Measurements from ENCODE around the gene PAFAH1B1. TPM values are rescaled to one million over a fixed set of nuclear protein-coding genes. Genes with fewer than 3 reads are reported as not detected.

PAFAH1B1 gene
- polyA plus RNA-seq, 2 of the 4 experiments (the other 2 are of a cell fraction), result 122 to 197 TPM

DNA sequence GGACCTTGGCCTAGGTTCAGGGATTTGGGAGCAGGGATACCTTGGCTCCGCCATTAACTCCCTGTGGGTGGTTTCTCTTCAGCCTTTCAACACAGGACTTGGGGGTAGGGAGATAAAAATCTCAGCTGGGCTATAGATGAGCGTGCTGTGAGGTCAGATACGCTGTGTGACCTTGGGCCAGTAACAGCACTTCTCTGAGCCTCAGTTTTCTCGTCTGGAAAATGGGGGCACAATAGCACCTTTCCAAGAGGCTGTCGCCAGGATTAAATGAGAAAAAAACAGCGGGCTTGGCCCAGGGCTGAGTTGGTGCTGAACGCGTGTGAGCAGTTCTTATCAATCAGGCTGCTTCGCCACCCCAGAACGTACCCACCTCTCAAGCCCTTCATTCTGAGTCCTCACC is 138.4 kb downstream of the PAFAH1B1 start:
- ATAC-seq (no peak), FAIRE-seq (no peak), DNase-seq (ENCODE audit: low read depth in 1 of 2, low spot score in 1 of 2) (no peak)
- ChIA-PET CTCF (interaction anchor here (1.1 kb wide), 1 partner anchor 57 kb away, joined by 3 read pairs; no protein-coding TSS in a partner anchor), POLR2A (no interaction called here)
- no peaks in the 10 kb centered on the region for H3K9me3 ChIP-seq
- no peak for TF ChIP-seq JUNB (IDR thresholded peaks at IDR 0.05)
- no peak for TF ChIP-seq ESRRA (IDR thresholded peaks at IDR 0.05; ENCODE audit: borderline replicate concordance, low read length)
- no peak for TF ChIP-seq FOSB (CRISPR knock-in tag; IDR thresholded peaks at IDR 0.05)
- TF ChIP-seq, protein P1, sequence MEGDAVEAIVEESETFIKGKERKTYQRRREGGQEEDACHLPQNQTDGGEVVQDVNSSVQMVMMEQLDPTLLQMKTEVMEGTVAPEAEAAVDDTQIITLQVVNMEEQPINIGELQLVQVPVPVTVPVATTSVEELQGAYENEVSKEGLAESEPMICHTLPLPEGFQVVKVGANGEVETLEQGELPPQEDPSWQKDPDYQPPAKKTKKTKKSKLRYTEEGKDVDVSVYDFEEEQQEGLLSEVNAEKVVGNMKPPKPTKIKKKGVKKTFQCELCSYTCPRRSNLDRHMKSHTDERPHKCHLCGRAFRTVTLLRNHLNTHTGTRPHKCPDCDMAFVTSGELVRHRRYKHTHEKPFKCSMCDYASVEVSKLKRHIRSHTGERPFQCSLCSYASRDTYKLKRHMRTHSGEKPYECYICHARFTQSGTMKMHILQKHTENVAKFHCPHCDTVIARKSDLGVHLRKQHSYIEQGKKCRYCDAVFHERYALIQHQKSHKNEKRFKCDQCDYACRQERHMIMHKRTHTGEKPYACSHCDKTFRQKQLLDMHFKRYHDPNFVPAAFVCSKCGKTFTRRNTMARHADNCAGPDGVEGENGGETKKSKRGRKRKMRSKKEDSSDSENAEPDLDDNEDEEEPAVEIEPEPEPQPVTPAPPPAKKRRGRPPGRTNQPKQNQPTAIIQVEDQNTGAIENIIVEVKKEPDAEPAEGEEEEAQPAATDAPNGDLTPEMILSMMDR (IDR thresholded peaks at IDR 0.05), result no peak
- TF ChIP-seq HOXB13 (CRISPR knock-in tag; IDR thresholded peaks at IDR 0.05; ENCODE audit: low read depth), result no peak
- no peak for TF ChIP-seq ZFP36 (IDR thresholded peaks at IDR 0.05; ENCODE audit: borderline replicate concordance, partially characterized antibody)
- TF ChIP-seq KDM5A (IDR thresholded peaks at IDR 0.05), result no peak
- TF ChIP-seq, protein P2, sequence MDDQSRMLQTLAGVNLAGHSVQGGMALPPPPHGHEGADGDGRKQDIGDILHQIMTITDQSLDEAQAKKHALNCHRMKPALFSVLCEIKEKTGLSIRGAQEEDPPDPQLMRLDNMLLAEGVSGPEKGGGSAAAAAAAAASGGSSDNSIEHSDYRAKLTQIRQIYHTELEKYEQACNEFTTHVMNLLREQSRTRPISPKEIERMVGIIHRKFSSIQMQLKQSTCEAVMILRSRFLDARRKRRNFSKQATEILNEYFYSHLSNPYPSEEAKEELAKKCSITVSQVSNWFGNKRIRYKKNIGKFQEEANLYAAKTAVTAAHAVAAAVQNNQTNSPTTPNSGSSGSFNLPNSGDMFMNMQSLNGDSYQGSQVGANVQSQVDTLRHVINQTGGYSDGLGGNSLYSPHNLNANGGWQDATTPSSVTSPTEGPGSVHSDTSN (IDR thresholded peaks at IDR 0.05), result no peak
- TF ChIP-seq ZC3H11A (IDR thresholded peaks at IDR 0.05), result no peak
- no peak for TF ChIP-seq POLR2A (IDR thresholded peaks at IDR 0.05; ENCODE audit: low read length)
- TF ChIP-seq GATA3 (IDR thresholded peaks at IDR 0.05; ENCODE audit: borderline replicate concordance), result no peak
- no peak for TF ChIP-seq POLR2AphosphoS2 (conservative IDR thresholded peaks at IDR 0.05; ENCODE audit: low read length)
- TF ChIP-seq CBX2 (IDR thresholded peaks at IDR 0.05; ENCODE audit: borderline replicate concordance, low read depth), result no peak
- H3K4me2 ChIP-seq, result no peak overlapping the region
- H3K4me3 ChIP-seq, result no peak overlapping the region
- H3K4me1 ChIP-seq, result no peaks in the 10 kb centered on the region
- H3K27ac ChIP-seq, result no peak overlapping the region
- 69% methylated on average over 10 of the region's 10 CpGs for WGBS (ENCODE audit: missing lambda C conversion rate)

DNA sequence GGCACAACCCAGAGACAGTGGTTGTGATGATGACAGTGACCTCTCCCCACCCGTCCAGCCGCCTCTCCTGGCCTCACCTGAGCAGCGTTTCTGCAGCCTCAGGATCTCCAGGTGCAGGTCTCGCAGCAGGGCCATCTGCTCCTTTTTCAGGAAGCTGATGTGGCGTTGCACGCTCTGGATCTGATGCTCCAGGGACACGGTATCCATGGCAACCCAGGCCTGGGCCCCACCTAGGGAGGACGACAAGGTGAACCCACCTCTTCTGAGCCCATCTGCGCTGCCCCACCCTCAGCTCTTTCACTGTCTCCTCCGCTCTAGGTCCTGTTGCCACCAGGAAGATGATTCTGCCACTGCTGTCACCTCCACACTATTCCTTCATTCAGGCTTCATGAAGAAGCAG is 141.5 kb downstream of the PAFAH1B1 start:
- ATAC-seq (no peak), DNase-seq (ENCODE audit: low read depth in 1 of 2, low spot score in 1 of 2) (no peak), FAIRE-seq (no peak)
- Histone ChIP-seq H3K9me3 (no peaks in the 10 kb centered on the region), H3K4me2 (no peak overlapping the region), H3K4me3 (no peak overlapping the region), H3K27ac (no peak overlapping the region), H3K4me1 (no peaks in the 10 kb centered on the region)
- CTCF ChIA-PET, result interaction anchor here (0.6 to 1.9 kb wide), 3 partner anchors 11 to 457 kb away, joined by 3 to 6 read pairs (median 4); no protein-coding TSS in a partner anchor
- TF ChIP-seq KDM5A (IDR thresholded peaks at IDR 0.05) (no peak), POLR2AphosphoS2 (conservative IDR thresholded peaks at IDR 0.05; ENCODE audit: low read length) (no peak), ZNF302 (CRISPR knock-in tag; IDR thresholded peaks at IDR 0.05) (no peak), SMC3 (IDR thresholded peaks at IDR 0.05) (no peak), HEYL (CRISPR knock-in tag; IDR thresholded peaks at IDR 0.05) (no peak), KDM1A (IDR thresholded peaks at IDR 0.05; ENCODE audit: low read depth) (no peak), MAFK (IDR thresholded peaks at IDR 0.05; ENCODE audit: partially characterized antibody) (no peak), HOXB5 (CRISPR knock-in tag; IDR thresholded peaks at IDR 0.05) (no peak), RFX5 (IDR thresholded peaks at IDR 0.05) (no peak), RNF2 (IDR thresholded peaks at IDR 0.05; ENCODE audit: borderline replicate concordance, low read depth) (no peak), NPAS2 (CRISPR knock-in tag; IDR thresholded peaks at IDR 0.05; ENCODE audit: borderline replicate concordance) (no peak), POLR2A (IDR thresholded peaks at IDR 0.05; ENCODE audit: low read length) (no peak)
- TF ChIP-seq, protein P3, sequence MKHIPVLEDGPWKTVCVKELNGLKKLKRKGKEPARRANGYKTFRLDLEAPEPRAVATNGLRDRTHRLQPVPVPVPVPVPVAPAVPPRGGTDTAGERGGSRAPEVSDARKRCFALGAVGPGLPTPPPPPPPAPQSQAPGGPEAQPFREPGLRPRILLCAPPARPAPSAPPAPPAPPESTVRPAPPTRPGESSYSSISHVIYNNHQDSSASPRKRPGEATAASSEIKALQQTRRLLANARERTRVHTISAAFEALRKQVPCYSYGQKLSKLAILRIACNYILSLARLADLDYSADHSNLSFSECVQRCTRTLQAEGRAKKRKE (CRISPR knock-in tag; IDR thresholded peaks at IDR 0.05; ENCODE audit: low read depth), result no peak
- 52% methylated on average over 10 of the region's 10 CpGs for WGBS (ENCODE audit: missing lambda C conversion rate)
- POLR2A ChIA-PET, result no interaction called here

Small RNA genes lying within 50 kb of the gene (small RNA-seq; reads per million reads assigned to genes)
- 0 to 2.3 (median 0.13) reads per million in 6 experiments for gene MIR6776
- gene RN7SL608P, result 0 reads per million in 6 experiments

Other genes starting within 250 kb of the PAFAH1B1 start
- 4.5 and 5.7 TPM in 2 replicates for gene MNT, start 192.6 kb upstream of the PAFAH1B1 start, polyA plus RNA-seq (2011; rRNA removed)
- gene MNT, start 192.6 kb upstream of the PAFAH1B1 start, polyA plus RNA-seq (2017; fragmentation: RNase III; extraction: RNeasy Plus Mini Kit Qiagen cat#74134 plus additional on column Dnase treatment), result 22.7 to 30.8 TPM (median 25.9 TPM) in 3 replicates
- 58.0 and 58.4 TPM in 2 replicates for gene METTL16, start 81.8 kb upstream of the PAFAH1B1 start, polyA plus RNA-seq (2011; rRNA removed)
- 26.4 to 28.3 TPM (median 26.5 TPM) in 3 replicates for gene METTL16, start 81.8 kb upstream of the PAFAH1B1 start, polyA plus RNA-seq (2017; fragmentation: RNase III; extraction: RNeasy Plus Mini Kit Qiagen cat#74134 plus additional on column Dnase treatment)
- 23.5 and 23.6 TPM in 2 replicates for gene CLUH, start 118.1 kb downstream of the PAFAH1B1 start, polyA plus RNA-seq (2011; rRNA removed)
- 87.8 to 98.8 TPM (median 93.1 TPM) in 3 replicates for gene CLUH, start 118.1 kb downstream of the PAFAH1B1 start, polyA plus RNA-seq (2017; fragmentation: RNase III; extraction: RNeasy Plus Mini Kit Qiagen cat#74134 plus additional on column Dnase treatment)
- 0.05 and 0.07 TPM in 2 replicates for gene CCDC92B, start 156.0 kb downstream of the PAFAH1B1 start, polyA plus RNA-seq (2011; rRNA removed)
- gene CCDC92B, start 156.0 kb downstream of the PAFAH1B1 start, polyA plus RNA-seq (2017; fragmentation: RNase III; extraction: RNeasy Plus Mini Kit Qiagen cat#74134 plus additional on column Dnase treatment), result 0.08 to 0.12 TPM (median 0.10 TPM) in 3 replicates
- gene RAP1GAP2, start 202.8 kb downstream of the PAFAH1B1 start, polyA plus RNA-seq (2011; rRNA removed), result 20.8 and 26.0 TPM in 2 replicates
- 7.0 to 10.4 TPM (median 8.3 TPM) in 3 replicates for gene RAP1GAP2, start 202.8 kb downstream of the PAFAH1B1 start, polyA plus RNA-seq (2017; fragmentation: RNase III; extraction: RNeasy Plus Mini Kit Qiagen cat#74134 plus additional on column Dnase treatment)